DMS153 treated with DMSO at 0.1 percent for 48 hours (cell line): ENCODE results near the gene KCNK15.
"Not testable (repeated sequence)": the region's sequence is repeated elsewhere in the genome, so short reads cannot be mapped to it uniquely, and the experiment has no call there.

Source experiments
- DNase-seq: peaks from one replicate; lab custom pipeline; 2025; ENCODE audit not compliant: unreplicated experiment; lab: John Stamatoyannopoulos, UW

KCNK15 gene

GRCh38 chr20:44758247-44759101, 12.8 kb downstream of the KCNK15 start:
- no peak for DNase-seq

- DNase-seq = no peak
Observed at GRCh38 chr20:44759595-44759994, 13.9 kb downstream of the KCNK15 start.

- no peak for DNase-seq
Observed at GRCh38 chr20:44761423-44761822, 15.8 kb downstream of the KCNK15 start.

DNA sequence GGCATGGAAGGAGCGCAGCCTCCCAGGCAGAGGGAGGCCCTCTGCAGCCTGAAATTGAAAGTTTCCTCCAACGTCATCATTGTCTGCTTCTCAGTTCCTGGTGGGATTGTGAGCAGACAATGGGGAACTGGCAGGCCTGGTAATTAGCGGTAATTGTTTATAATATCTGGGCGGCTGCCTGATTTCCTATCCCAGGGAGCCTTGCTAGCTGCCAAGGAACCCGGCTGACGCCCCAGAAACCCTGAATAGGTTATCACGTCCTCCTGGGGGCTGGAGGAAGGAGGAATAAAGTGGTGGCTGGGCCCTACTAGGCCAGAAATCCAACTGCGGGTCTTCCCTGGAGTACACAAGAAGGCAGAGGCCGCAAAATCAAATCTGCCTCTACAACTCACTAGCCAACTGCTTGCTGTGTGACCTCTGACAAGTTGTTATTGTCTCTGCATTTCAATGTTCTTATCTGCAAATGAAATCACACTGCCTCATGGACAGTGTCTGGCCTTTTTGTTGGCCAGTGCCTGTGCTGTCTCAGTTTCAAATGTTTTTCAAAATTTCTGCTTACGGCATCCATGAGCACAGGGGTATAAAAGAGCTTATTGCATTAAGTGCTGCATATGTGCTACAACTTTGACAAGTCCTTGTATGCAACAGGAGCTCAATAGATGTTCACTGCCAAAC, 16.9 kb downstream of the KCNK15 start:
- DNase-seq = no peak

DNA sequence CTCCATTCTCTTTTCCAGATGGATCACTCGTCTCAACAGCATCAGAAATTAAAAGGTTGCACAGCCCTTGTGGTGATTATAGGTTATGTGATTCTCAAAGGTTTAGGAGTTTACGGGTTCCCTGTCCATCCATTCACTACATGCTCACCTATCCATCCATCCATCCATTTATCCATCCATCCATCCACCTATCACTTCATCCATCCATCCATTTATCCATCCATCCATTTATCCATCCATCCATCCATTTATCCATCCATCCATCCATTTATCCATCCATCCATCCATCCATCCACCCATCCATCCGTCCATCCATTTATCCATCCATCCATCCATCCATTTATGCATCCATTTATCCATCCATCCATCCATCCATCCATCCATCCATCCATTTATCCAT, 18.1 kb downstream of the KCNK15 start:
- not testable (repeated sequence) for DNase-seq

DNA sequence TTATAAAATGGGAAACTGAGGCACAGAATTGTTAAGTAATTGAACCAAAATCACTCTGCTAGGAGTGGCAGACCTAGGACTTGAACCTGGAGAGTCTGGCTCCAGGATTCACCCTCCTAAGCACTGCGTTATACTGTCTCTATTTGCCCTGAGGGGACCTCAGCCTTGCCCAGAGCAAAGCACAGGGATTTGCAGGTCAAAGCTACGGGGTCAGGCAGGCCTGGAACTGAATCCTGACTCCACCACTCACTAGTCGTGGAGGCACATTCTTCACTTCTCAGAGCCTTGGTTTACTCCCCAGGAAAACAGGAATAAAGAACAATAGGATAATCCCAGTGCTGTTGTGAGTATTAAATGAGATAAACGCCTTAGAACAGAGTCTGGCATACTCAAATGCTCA, 19.4 kb downstream of the KCNK15 start:
- no peak for DNase-seq

DNA sequence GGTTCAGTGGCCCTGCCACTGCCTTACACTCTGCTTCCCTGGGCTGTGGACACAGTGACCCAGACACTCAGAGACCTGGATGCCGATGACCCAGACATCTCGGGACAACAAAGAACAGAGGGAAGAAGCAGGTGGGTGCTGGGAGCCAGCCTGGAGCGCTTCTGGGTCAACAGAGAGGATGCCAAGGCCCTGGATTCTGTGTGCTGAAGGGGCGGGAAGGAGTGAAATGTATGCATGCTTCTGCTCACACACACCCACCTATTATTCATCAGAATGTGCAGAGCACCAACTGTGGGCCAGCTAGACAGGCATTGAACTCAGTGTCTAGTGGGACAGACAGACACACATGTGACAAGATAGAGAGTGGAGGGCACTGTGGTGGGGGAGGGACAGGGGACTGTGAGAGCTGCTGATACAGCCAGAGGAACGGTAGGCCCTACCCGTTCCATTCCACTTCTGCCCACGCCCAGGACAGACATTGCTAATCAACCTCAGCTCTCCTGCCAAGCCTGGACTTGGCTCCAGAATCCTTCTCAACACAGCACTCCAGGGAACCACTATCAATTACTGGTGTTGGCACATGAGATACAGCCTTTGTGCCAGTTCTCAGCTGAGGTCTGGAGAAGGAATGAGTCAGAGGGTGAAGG, 20.2 kb downstream of the KCNK15 start:
- DNase-seq = no peak

DNA sequence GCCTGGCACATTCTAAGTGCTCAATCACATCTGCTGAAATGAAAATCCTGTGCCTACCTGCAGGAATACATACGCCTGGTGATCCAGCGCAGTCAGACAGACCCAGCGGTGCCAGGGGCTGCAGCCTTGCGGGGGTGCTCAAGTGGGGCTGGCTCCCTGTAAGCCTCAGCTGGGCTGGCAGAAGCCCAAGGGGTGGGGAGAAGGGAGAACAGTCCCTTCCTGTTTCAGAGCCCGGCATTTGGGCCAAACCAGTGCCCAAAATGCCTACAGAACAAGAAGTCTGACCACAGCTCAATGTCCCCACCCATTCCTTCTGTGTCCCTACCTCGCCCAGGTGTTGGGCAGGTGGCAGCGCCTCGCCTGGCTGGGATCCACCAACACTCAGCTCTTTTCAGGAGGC, 22.6 kb downstream of the KCNK15 start:
- DNase-seq = no peak

DNA sequence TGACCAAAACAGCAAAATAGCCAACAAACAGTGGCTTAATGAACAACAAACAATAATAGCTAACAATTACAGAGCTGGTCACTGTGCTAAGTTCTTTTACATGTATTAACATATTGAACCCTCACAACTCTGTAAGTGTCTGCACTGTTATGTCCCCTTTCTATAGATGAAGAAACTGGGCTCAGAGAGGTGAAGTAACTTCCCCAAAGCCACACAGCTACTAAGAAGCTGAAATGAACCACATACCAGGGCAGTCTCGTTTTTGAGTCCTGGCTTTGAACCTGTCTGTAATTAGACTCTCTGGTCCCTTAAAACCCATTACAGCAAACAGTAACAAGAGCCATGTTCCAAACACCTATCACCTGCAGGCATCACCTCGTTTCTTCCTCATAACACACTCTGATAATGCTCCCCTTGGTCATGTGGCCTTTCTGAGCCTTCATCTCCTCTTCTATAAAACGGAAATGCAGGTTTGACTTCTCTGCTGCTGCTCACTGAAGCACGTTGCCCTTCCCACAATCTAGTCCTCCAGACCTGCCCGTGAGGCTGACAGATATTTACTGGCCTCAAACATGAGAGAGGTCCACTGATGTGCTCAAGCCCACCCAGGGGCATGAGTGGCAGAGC, 23.3 kb downstream of the KCNK15 start:
- DNase-seq = no peak

GRCh38 chr20:44769481-44769863, 23.8 kb downstream of the KCNK15 start:
- DNase-seq = no peak

DNA sequence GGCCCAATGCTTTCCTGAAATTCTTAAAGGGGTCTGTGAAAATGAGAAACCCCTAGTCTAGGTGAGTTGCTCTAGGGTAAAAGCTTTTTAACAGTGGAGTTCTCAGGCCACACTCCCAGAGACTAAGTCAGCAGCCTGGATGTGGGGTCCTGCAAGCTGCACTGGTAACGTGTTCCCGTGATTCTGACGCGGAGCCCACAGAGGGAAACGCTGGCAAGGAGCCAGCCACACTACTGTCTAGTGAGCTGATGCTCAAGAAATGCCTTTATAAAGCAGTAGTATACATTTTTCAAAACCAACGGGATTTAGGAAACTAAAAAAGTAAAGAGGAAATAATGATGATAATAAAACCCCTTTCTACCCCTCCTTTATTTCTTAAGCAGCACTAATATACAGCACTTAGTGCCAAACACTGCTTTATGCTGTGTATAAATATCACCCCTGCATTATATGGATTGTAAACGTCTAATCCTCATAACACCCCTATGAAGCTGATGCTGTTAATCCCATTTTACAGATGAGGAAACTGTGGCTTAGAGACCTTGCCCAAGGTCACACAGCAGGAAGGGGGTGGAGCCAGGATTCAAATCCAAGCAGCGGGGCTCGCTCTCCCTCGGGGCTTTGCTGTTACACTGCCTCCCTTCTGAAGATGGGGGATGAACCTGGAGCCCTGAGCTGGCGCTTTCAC, 25.0 kb downstream of the KCNK15 start:
- no peak for DNase-seq

GRCh38 chr20:44771172-44771535, 25.5 kb downstream of the KCNK15 start:
- no peak for DNase-seq

DNA sequence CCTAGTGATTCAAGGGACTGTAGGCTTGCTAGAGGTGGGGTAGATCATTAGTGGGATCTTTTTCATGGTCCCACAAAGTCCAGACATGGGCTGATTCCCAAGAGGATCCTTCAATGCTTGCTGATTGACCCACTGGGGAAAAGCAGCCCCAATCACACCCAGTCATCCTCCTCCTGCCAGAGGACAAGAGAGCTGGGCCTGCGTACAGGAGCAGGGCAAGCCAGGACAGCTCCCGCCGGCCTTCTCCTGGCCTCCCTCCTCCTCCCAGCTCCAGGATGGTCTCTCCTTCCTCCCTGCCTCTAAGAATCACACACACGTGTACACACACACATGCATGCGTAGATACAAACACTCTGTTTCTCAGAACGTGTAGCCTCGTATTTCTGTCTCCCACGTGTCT, 27.0 kb downstream of the KCNK15 start:
- DNase-seq = no peak

GRCh38 chr20:44773070-44773829, 27.6 kb downstream of the KCNK15 start:
- DNase-seq = no peak

DNA sequence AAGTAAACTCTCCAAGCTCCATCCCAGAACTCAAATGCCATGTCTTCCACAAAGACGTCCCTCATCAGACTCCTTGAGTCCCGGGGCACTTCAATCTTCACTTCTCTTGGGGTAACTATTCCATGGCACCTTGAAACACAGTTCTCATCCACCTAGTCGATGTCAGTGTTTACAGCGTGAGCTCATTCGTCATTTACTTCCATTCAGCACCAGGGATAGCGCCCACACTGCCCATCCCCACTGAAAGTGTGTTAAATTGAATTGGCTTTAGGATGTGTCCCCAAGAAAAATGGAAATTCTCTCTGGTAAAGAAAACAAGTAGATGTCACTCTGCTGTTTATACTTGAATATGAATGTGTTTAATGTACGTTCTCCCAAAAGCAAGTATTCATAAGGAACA, 31.3 kb downstream of the KCNK15 start:
- no peak for DNase-seq

DNA sequence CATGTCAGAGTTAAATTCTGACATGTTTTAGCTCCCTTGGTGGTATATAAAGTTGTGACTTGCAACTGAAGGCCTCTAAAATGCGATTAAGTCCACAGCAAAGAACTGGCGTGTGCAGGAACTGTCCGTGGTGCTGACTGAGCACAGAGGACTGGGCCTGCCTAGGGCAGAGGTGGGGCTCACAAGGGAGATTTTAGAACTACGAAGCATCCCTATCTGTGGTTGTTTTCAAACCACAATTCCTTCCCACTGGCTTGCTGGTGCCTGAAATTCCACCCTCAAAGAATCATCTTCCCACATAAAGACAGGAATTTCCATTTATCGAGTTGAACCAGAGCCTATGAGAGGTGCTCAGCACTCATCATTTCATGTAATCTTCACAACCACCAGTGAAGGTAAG, 34.6 kb downstream of the KCNK15 start:
- no peak for DNase-seq

GRCh38 chr20:44781118-44781517, 35.5 kb downstream of the KCNK15 start:
- no peak for DNase-seq

DNA sequence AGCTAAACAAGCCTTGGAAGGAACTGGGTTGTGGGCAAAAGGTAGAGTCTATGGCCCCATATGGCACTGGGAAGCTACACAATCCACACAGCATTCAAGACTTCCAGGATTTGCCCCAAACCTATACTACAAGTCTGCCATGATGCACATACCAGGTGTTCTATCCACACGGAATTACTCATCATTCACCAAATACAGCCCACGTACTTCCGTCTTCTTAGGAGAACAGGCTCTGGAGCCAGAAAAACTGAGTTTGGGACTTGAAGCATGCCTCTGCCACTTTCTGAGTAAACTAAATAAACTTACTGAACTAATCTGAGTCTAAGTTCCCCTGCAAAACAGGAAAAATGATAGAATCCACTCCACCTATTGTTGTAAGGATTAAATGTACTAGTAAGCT, 36.1 kb downstream of the KCNK15 start:
- no peak for DNase-seq

DNA sequence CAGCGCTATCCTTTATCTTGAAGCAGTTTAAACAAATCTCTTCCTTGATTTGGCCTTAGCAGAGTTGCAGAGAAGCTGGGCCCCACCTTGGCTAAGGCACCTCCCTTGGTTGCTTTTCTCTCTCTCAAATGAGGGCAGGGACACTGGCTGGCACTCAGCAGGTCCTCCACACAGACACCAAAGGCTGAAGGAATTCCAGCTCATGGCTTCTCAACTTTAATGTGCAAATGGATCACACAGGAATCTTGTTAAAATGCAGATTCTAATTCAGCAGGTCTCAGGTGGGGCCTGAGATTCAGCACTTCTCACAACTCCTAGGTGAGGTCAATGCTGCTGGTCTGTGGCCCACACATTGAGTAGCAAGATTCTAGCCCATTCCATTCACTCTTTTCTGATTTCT, 39.0 kb downstream of the KCNK15 start:
- DNase-seq = no peak

DNA sequence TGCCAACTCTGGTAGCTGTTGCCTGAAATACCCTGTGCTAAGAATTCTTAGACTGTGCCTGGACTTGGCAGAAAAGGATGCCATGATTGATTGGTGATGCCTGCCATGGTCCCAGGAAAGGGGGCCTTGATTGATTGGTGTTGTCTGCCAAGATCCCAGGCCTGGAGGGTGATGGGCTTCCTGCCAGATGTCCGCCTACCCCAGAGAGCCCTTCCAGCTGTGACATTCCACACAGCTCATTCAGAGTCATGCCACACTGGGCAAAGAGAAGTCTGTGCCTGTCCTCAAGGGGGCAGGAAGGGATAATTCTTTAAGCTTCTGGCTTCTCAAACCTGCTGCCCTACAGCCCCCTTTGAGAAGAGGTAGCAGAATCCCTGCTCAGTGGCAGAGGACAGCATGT, 40.1 kb downstream of the KCNK15 start:
- DNase-seq = no peak
